Peyer's patch (tissue), 4 donors: Measurements from ENCODE around the gene SHOX. TPM values are rescaled to one million over a fixed set of nuclear protein-coding genes. Genes with fewer than 3 reads are reported as not detected.

Source experiments
- DNase-seq, 3 donors: peaks; one replicate each; pipeline ENCODE4 v3.0.0-alpha.2; 2017 to 2019
- H3K27ac ChIP-seq, 4 donors: fragments of 200-600 bp; sonication (generic); one replicate each; pipeline ENCODE4 v1.5.1; 2016 to 2019
- H3K27me3 ChIP-seq, 2 donors: fragments of 200-600 bp; sonication (generic); one replicate each; pipeline ENCODE4 v1.5.1; 2019
- H3K36me3 ChIP-seq, 3 donors: fragments of 200-600 bp; sonication (generic); one replicate each; pipeline ENCODE4 v1.5.1; 2016 to 2019
- H3K4me1 ChIP-seq, 4 donors: fragments of 200-600 bp; sonication (generic); one replicate each; pipeline ENCODE4 v1.5.1; 2016 to 2019
- H3K4me3 ChIP-seq, 4 donors: fragments of 200-600 bp; sonication (generic); 1 replicate in 3 of 4; 2 replicates in 1 of 4; pipeline ENCODE4 v1.5.1; 2016 to 2019; ENCODE audit warnings: mild to moderate bottlenecking in 1 of 4
- H3K9me3 ChIP-seq, 4 donors: fragments of 200-600 bp; sonication (generic); one replicate each; pipeline ENCODE4 v1.5.1; 2016 to 2019; ENCODE audit warnings: mild to moderate bottlenecking in 1 of 4
- CTCF ChIP-seq, 6 experiments: fragments of 450-650 bp in 4 of 6; fragments of 200-600 bp in 2 of 6; sonication (generic) in 1 of 6; IDR thresholded peaks; one replicate each; pipeline ENCODE4 v1.5.1; 2017 to 2019; ENCODE audit warnings: antibody characterized with exemption in 6 of 6, mild to moderate bottlenecking in 3 of 6, moderate library complexity in 1 of 6
- POLR2A ChIP-seq, 2 donors: fragments of 450-650 bp; IDR thresholded peaks; one replicate each; pipeline ENCODE4 v1.5.1; 2017; ENCODE audit warnings: antibody characterized with exemption in 2 of 2, mild to moderate bottlenecking in 2 of 2, moderate library complexity in 2 of 2
- total RNA-seq, 4 donors: library from RNA; depleted of rRNA; stranded (reverse); fragments of >200 nt; gene quantifications; one replicate each; pipeline ENCODE4 v1.1.0, GENCODE V29; 2016

Gene SHOX
- total RNA-seq, 4 donors from 2014 or later, result not detected

DNA sequence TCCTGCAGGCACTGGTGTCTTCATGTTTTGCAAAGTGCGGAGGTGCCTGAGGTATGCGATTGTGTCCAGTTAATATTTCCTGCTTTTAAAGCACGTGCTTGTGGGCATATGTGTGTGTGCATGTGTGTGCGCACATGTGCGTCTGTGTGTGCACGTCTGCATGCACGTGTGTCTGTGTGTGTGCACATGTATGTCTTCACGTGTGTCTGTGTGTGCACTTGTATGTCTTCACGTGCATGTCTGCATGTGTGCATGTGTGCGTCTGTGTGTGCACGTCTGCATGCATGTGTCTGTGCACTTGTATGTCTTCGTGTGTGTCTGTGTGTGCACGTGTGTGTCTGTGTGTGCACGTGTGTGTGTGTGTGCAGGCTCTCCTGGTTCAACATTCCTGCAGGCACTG lies 49.5 kb downstream of the SHOX start:
- Histone ChIP-seq H3K4me3 (no peak overlapping the region), H3K27me3 (no peaks in the 10 kb centered on the region), H3K9me3 (no peaks in the 10 kb centered on the region), H3K4me1 (no peaks in the 10 kb centered on the region), H3K27ac (no peak overlapping the region), H3K36me3 (no peaks in the 10 kb centered on the region)
- TF ChIP-seq POLR2A (IDR thresholded peaks at IDR 0.05), result no peak
- no peak for TF ChIP-seq CTCF (IDR thresholded peaks at IDR 0.05)
- DNase-seq, result no peak

DNA sequence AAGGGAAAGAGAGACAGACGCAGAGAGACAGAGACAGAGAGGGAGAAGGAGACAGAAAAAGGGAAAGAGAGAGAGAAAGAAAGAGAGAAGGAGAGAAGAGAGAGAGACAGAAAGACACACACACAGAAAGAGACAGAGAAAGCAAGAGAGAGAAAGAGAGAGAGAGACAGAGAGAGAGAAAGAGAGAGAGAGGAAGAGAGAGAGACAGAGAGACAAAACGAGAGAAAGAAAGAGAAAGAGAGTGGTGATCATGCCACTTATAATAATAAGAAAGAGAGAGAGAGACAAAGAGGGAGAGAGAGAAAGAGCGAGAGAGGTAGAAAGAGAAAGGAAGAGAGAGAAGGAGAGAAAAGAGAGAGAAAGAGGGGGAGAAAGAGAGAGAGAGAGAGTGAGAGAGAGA lies 51.4 kb downstream of the SHOX start:
- Histone ChIP-seq H3K4me3 (no peak overlapping the region), H3K36me3 (no peaks in the 10 kb centered on the region), H3K4me1 (no peaks in the 10 kb centered on the region), H3K27ac (no peak overlapping the region), H3K27me3 (no peaks in the 10 kb centered on the region), H3K9me3 (no peaks in the 10 kb centered on the region)
- no peak for DNase-seq
- TF ChIP-seq CTCF (IDR thresholded peaks at IDR 0.05) (no peak), POLR2A (IDR thresholded peaks at IDR 0.05) (no peak)

DNA sequence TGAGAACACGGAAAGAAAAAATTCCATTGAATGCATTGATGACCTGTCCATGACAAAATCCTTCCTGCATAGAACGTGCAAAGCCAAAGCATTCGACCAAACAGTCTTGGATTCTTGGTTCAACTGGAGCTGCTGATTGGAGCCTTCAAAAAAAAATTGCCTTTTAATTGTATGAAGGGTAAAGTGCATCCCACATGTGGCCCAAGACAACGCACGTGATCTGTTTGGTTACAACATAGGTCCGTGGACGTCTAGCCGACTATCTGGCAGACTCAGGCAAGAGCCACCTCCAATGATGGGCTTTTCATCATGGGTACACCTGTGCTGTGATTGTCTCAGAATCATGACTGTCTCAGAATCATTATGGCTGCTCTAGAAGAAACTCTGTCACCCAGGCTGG lies 52.3 kb downstream of the SHOX start:
- Histone ChIP-seq H3K27me3 (no peaks in the 10 kb centered on the region), H3K4me1 (no peaks in the 10 kb centered on the region), H3K27ac (no peak overlapping the region), H3K36me3 (no peaks in the 10 kb centered on the region), H3K4me3 (no peak overlapping the region), H3K9me3 (no peaks in the 10 kb centered on the region)
- TF ChIP-seq CTCF (IDR thresholded peaks at IDR 0.05) (no peak), POLR2A (IDR thresholded peaks at IDR 0.05) (no peak)
- no peak for DNase-seq

DNA sequence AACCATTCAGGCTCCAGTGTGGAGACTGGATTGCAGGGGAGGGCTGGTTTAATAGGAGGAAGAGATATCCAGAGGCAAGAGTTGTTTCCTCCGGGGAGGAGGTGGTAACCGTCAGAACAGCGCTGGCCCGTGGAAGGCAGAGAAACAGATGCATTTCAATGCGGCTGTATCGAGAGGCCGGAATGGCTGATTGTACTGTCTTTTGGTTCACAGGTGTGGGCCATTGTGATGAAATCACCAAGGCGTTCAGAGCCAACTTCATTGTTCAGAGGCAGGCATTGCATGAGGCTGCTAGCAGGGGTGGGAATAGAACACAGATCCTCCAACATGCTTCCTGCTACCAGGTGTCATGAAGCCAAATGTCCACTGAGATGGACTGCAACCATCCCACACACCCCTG lies 53.0 kb downstream of the SHOX start:
- Histone ChIP-seq H3K27me3 (no peaks in the 10 kb centered on the region), H3K4me1 (no peaks in the 10 kb centered on the region), H3K4me3 (no peak overlapping the region), H3K36me3 (no peaks in the 10 kb centered on the region), H3K27ac (no peak overlapping the region), H3K9me3 (no peaks in the 10 kb centered on the region)
- no peak for DNase-seq
- TF ChIP-seq CTCF (IDR thresholded peaks at IDR 0.05), result no peak
- TF ChIP-seq POLR2A (IDR thresholded peaks at IDR 0.05), result no peak

GRCh38 chrX:685120-686032 lies 54.8 kb downstream of the SHOX start:
- Histone ChIP-seq H3K9me3 (no peaks in the 10 kb centered on the region), H3K4me3 (no peak overlapping the region), H3K27me3 (no peaks in the 10 kb centered on the region), H3K36me3 (no peaks in the 10 kb centered on the region), H3K4me1 (no peaks in the 10 kb centered on the region), H3K27ac (no peak overlapping the region)
- DNase-seq, result no peak
- TF ChIP-seq CTCF (IDR thresholded peaks at IDR 0.05) (no peak), POLR2A (IDR thresholded peaks at IDR 0.05) (no peak)
